HG03095 (cell line): ENCODE measurements around the gene VAX1.

Experiments used
- ATAC-seq: cut with Tn5 transposase; IDR thresholded peaks from one replicate; pipeline ENCODE4 v1.9.1; 2021; ENCODE audit warnings: moderate library complexity; ENCODE audit not compliant: unreplicated experiment

VAX1 gene

GRCh38 chr10:117164592-117165537, 26.8 kb upstream of the VAX1 start:
- ATAC-seq = no peak

GRCh38 chr10:117163954-117164548, 26.0 kb upstream of the VAX1 start:
- ATAC-seq = no peak

- ATAC-seq = no peak
These were observed 25.2 kb upstream of the VAX1 start for GRCh38 chr10:117163061-117163953.

DNA sequence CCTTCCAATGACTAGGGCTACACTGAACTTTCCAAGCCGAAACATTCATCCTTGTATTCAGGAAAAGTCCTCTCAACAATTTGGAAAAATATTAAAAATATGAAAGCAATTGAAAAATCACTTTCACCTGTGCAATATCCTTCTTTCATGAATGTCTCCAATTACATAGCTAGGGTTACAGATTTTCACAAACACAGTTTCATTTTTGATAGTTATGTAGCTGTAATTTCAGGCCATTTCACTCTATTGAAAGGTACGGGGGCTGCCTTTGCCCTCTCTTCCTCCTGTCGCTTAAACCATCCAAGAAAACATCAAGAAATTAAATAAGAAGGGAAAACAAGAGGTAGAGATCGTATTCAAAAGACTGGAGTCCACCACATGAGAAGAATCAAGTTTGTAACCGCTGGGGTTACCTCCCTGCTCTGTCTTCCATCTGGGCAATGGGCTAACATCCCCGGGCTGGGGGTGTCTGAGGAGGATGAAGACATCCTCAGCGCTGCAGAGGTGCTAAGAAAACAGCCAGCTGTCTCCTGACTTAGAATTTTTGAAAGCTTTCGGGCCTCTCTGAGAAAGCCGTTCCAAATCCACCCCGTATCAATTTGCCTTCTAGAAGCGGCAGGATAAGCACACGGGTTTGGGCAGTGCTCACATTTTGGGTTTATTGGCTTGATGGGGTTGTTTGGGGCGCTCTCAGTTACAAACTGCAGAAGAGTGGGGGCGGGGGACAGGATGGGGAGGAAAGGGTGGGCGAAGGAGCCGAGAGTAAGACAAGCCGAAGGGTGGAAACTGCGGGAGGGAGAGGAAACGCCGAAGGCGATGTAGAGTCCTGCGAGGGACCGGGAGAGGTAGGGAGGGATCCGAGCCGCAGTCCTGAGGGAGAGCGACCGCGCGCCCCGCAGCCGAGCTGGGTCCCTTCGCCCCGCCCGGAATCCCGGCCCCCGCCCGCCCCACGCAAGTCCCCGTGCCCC, 24.3 kb upstream of the VAX1 start:
- ATAC-seq = no peak

DNA sequence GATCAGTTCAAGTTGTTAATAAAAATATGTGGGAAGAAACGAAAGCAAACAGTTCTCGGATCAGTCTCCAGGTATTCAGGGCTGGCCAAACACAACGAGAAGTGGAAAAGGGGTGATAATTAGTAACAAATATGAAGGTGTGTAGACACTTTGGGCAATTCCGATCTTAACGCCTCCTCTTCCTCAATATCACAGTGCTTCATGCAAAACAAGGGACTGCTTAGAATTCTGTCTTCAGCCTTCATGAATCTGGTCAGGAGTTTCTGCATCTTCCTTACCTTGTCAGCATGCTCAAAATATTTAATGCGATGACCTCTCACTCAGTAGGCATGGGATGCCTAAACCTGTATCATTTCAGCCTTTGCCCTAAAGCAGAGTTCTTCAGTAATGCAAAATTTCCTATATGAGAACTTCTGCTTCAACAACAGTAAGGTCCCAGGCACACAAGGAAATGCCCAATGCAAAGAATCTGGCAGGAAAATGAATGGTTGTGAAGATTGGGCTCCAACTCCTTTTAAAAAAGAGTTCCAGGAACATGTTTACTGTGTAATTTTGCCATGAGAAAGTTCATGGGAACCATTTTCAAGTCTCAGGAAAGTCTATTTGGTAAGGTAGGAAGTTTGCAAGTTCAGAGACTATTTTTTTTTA, 23.4 kb upstream of the VAX1 start:
- ATAC-seq = no peak

GRCh38 chr10:117160567-117160966, 22.5 kb upstream of the VAX1 start:
- ATAC-seq = no peak

- ATAC-seq = no peak
These were observed 21.3 kb upstream of the VAX1 start for GRCh38 chr10:117159390-117159789.

GRCh38 chr10:117158297-117158696, 20.2 kb upstream of the VAX1 start:
- ATAC-seq = no peak

GRCh38 chr10:117152668-117153067, 14.6 kb upstream of the VAX1 start:
- no peak for ATAC-seq

DNA sequence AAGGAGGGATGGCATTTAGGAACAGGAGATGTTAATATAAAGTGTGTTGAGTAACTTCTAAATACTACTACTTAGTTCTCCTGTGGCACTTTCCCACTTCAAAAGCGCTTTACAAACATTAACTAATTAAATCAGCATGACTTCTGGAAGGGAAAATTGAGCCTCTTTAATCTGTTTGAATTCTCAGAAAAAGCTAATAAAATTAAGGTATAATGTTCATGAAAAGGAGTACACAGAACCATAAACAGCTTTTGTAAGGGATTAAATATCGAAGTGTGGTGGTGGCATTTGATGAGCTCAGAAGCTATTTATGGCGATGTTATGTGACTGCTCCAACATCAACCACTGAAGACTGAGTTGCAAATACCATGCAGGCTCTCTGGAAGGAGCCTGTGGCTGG, 10.2 kb upstream of the VAX1 start:
- no peak for ATAC-seq

- no peak for ATAC-seq
These were observed 6.9 kb upstream of the VAX1 start for GRCh38 chr10:117145019-117145418.

DNA sequence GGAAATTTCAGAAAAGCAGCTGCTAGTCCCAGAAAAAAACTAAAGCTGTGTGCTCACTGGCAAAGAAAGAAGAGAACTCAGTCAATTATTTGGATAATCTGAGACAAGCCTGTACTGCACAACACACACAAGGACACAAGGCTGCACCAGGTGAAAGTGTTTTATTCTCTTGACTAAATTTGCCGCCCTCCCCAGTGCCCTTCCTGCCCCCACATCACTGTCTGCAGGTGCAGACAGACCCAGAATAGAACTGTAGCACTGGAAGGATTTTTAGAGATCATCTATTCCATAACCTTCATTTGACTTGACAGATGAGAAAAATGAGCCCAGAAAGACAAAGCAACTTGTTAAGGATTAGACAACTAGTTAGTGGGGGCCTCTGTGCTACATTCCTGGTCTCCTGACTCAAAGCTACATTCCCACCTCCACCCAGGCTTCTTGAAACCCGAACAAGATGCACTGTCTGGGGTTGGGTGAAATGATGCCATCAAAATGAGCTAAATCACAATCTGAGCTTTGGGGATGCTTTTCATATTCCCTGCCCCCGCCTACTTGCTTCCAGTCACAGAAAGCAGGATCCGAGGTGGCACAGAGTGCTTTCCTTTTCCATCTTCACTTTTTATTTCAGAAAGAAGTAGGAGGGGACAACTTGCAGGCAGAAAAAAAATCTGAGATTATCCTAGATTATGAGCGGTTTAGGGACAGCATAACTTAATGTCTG, 5.2 kb upstream of the VAX1 start:
- no peak for ATAC-seq

DNA sequence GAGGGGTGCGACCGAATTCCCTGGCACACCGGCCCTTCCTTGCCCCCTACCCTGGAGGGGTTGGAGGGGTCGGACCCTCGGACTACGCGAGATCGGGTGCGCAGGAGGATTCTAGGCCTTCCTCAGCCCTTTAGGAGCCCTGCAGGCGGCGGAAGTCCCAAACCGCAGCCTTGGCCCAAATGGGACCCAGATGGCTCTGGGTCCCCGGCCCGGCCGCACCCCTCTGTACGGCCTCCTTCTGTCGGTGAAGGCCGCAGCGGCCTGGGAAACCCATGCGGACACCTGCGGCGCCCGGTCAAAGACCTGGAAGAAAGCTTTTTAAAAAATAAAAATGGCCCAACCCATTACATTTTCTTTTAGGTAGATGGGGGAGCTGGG, 2.4 kb upstream of the VAX1 start:
- ATAC-seq = no peak

- no peak for ATAC-seq
These were observed 1.8 kb upstream of the VAX1 start for GRCh38 chr10:117139581-117140524.

DNA sequence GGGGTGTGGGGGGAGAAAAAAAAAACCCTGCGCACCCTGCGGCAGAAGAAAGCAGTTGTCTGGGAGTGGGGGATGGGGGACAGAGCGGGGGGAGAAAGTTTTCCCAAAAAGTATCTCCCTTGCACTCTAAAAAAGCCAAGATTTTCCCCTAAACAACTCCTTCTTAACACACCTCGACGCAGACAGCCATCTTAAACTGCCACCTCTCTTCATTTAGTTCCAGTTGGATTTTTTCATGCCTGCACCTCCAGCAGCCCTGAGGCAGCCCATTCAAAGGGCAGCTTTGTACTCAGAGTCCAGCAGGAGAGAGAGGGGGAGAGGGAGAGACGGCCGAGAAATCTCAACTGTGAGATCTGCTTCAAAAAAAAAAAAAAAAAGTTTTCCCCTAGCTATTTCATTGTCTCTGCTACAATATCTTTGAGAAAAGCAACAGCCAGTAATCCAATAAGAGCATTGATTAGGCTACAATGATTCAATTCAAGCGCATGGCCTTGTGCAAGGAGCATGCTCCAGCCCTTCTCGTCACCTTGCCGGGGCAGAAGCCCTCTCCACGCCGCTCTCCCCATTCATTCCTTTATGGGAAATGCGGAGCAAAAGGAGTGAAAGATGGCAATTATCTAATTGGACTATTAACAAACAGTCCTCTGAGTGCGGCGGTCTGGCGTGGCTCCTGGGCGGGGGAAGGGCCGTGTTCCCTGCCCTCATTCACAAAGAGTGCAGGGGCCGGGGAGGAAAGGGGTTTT, 939 bp upstream of the VAX1 start:
- ATAC-seq = no peak

GRCh38 chr10:117137031-117137910, 799 bp downstream of the VAX1 start:
- no peak for ATAC-seq
